Adrenal gland (tissue), 5 donors: Measurements from ENCODE around the gene ATF7.

Experiments used
- CTCF ChIP-seq, 6 experiments: fragments of 450-650 bp in 4 of 6; fragments of 200-600 bp in 2 of 6; sonication (generic) in 1 of 6; IDR thresholded peaks; 1 replicate in 5 of 6; 2 replicates in 1 of 6; pipeline versions ENCODE4 v1.5.1 to v1.8.0; 2016 to 2021; ENCODE audit warnings: antibody characterized with exemption in 6 of 6, mild to moderate bottlenecking in 2 of 6, moderate library complexity in 1 of 6
- POLR2A ChIP-seq, 2 donors: fragments of 450-650 bp; IDR thresholded peaks; one replicate each; pipeline ENCODE4 v1.6.1; 2017; ENCODE audit warnings: antibody characterized with exemption in 2 of 2, mild to moderate bottlenecking in 2 of 2, moderate library complexity in 1 of 2
- donor health status: DM: no; HTN: no; CAD: no.

GRCh38 chr12:53479331-53479730, 146.9 kb downstream of the ATF7 start:
- no peak for TF ChIP-seq CTCF (IDR thresholded peaks at IDR 0.05)
- no peak for TF ChIP-seq POLR2A (IDR thresholded peaks at IDR 0.05)
